Testis (tissue), 2 donors: ENCODE results near the gene CLN3.

Experiments
- CTCF ChIP-seq, 3 experiments: fragments of 450-650 bp in 2 of 3; fragments of 200-600 bp in 1 of 3; sonication (generic) in 1 of 3; IDR thresholded peaks; one replicate each; pipeline ENCODE4 v1.5.1; 2016 to 2019; ENCODE audit warnings: antibody characterized with exemption in 3 of 3, mild to moderate bottlenecking in 2 of 3, moderate library complexity in 1 of 3
- POLR2A ChIP-seq: fragments of 450-650 bp; IDR thresholded peaks from one replicate; pipeline ENCODE4 v1.6.1; 2017; ENCODE audit warnings: antibody characterized with exemption, mild to moderate bottlenecking, moderate library complexity

GRCh38 chr16:28504707-28505404 lies 13.0 kb upstream of the CLN3 start:
- TF ChIP-seq CTCF (IDR thresholded peaks at IDR 0.05) (no peak), POLR2A (no peak)
